Measurements from ENCODE around the gene P2RY10. TPM values are rescaled to one million over a fixed set of nuclear protein-coding genes. Genes with fewer than 3 reads are reported as not detected.

The P2RY10 gene
- total RNA-seq, 5 donors from 2014 or later (not counting 1 experiment from before 2014, with no cell fraction given), result 49.9 to 71.9 (median 67.4) TPM

DNA sequence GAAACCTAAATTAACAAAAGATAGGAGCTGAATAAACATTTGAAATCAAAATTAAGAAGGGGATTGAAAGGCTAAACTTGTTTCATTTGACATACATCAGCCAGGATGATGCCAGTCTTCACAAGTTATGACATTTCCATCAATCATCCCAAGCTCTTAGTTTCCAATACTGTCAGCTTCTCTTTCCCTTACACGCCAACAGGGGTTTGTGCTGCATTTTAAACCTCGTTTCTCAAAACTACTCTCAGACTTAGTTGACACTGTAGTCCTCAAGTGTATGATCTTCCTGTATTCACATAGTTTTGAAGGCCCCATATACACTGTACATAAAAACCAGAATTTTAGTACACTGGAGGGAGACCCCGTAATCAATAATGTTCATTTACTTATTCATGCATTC, 840 bp upstream of the P2RY10 start:
- Histone ChIP-seq H3K27ac (ENCODE audit: low read length) (peak overlapping the region; percentile 88), H3K4me1 (ENCODE audit: control insufficient read depth in 1 of 2, extremely low read depth in 1 of 2, insufficient read depth in 2 of 2, low read length in 2 of 2) (peaks cover 3 to 15% of the 10 kb centered on the region in 2 experiments), H3K36me3 (ENCODE audit: control insufficient read depth in 2 of 2, extremely low read depth in 1 of 2, insufficient read depth in 1 of 2, low read length in 1 of 2) (no peaks in the 10 kb centered on the region), H3K27me3 (replicated peaks in 1 of 2; ENCODE audit: control insufficient read depth in 2 of 2, extremely low read depth in 1 of 2, insufficient read depth in 2 of 2, low read length in 1 of 2) (no peaks in the 10 kb centered on the region), H3K9me3 (no peaks in the 10 kb centered on the region), H3K4me3 (ENCODE audit: control insufficient read depth in 1 of 2, extremely low read depth in 1 of 2, low read length in 1 of 2) (no peak overlapping the region)
- ATAC-seq (replicated peaks in 1 of 4), result no peak
- peak overlapping the region; percentile 92 to 99 for H3K27ac Mint-ChIP-seq
- no peaks in the 10 kb centered on the region for H3K9me3 Mint-ChIP-seq
- no peak for DNase-seq
- H3K36me3 Mint-ChIP-seq, result peaks cover 25% of the 10 kb centered on the region
- H3K27me3 Mint-ChIP-seq, result peaks cover 0 to 12% of the 10 kb centered on the region in 2 donors
- ChIA-PET POLR2A (interaction anchor here in 1 of 2 donors (0.9 kb wide), 2 partner anchors 164 to 423 kb away, joined by 3 to 5 read pairs; no protein-coding TSS in a partner anchor), CTCF (interaction anchor here in 1 of 2 donors (0.9 kb wide), 1 partner anchor 227 kb away, joined by 3 read pairs; no protein-coding TSS in a partner anchor)
- 60% methylated on average over 1 of the region's 3 CpGs for WGBS (ENCODE audit: insufficient coverage)
- peak overlapping the region; percentile 39 to 95 (median 78) for H3K4me3 Mint-ChIP-seq
- H3K4me1 Mint-ChIP-seq, result peaks cover 40 to 44% (median 42%) of the 10 kb centered on the region in 3 donors

DNA sequence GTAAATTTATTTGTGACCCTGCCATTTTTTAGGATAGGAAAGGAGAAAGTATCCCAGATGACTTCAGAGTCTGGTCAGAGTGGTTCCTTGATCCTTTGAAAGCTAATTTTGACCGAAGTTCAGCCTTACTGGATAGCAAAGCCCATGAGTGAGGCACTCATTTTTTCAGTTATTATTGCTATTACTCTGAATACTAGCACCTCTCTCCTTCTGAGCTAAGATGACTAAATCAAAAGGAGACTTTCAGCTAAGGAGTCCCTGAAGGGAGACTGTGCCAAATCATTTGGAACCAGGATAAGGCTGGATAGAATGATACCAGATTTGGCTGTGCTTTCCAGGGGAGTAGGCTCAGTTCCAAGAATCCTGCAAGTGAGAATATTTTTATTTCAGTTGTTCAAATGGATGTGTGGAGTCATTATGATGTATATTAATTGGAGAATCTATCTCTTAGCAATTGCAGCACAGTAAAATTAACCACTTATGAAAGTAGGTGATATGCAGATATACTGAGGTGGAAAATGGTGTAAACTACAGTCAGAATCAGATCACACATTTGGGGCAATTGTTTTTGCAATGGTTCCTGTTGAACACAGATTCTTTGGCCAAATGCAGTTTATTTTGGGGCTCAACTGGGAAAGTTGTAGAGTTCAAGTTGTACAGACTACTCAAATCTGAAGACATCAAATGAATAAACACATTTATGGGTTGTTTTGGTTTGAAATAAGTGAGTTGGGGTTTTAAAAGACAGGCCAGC, 1.2 kb downstream of the P2RY10 start:
- Mint-ChIP-seq H3K27ac (peak overlapping the region; percentile 92 to 99), H3K4me3 (peak overlapping the region; percentile 78 to 99 (median 95)), H3K4me1 (peaks cover 54 to 59% (median 59%) of the 10 kb centered on the region in 3 donors), H3K9me3 (no peaks in the 10 kb centered on the region), H3K36me3 (peaks cover 34% of the 10 kb centered on the region), H3K27me3 (peaks cover 0 to 6% of the 10 kb centered on the region in 2 donors)
- WGBS (ENCODE audit: insufficient coverage), result no CpG with 5 or more reads among the region's 1 CpG
- no peaks in the 10 kb centered on the region for H3K9me3 ChIP-seq
- no peaks in the 10 kb centered on the region for H3K27me3 ChIP-seq (replicated peaks in 1 of 2; ENCODE audit: control insufficient read depth in 2 of 2, extremely low read depth in 1 of 2, insufficient read depth in 2 of 2, low read length in 1 of 2)
- peak overlapping the region; percentile 88 for H3K27ac ChIP-seq (ENCODE audit: low read length)
- DNase-seq (no peak), ATAC-seq (replicated peaks in 1 of 4) (no peak)
- no peaks in the 10 kb centered on the region for H3K36me3 ChIP-seq (ENCODE audit: control insufficient read depth in 2 of 2, extremely low read depth in 1 of 2, insufficient read depth in 1 of 2, low read length in 1 of 2)
- ChIA-PET CTCF (no interaction called here), POLR2A (interaction anchor here (0.6 to 1.6 kb wide), 7 partner anchors 12 to 224 kb away, joined by 3 to 7 read pairs (median 4); no protein-coding TSS in a partner anchor)
- H3K4me3 ChIP-seq (ENCODE audit: control insufficient read depth in 1 of 2, extremely low read depth in 1 of 2, low read length in 1 of 2), result peak overlapping the region; percentile 69 to 74
- peaks cover 3 to 21% of the 10 kb centered on the region in 2 experiments for H3K4me1 ChIP-seq (ENCODE audit: control insufficient read depth in 1 of 2, extremely low read depth in 1 of 2, insufficient read depth in 2 of 2, low read length in 2 of 2)

DNA sequence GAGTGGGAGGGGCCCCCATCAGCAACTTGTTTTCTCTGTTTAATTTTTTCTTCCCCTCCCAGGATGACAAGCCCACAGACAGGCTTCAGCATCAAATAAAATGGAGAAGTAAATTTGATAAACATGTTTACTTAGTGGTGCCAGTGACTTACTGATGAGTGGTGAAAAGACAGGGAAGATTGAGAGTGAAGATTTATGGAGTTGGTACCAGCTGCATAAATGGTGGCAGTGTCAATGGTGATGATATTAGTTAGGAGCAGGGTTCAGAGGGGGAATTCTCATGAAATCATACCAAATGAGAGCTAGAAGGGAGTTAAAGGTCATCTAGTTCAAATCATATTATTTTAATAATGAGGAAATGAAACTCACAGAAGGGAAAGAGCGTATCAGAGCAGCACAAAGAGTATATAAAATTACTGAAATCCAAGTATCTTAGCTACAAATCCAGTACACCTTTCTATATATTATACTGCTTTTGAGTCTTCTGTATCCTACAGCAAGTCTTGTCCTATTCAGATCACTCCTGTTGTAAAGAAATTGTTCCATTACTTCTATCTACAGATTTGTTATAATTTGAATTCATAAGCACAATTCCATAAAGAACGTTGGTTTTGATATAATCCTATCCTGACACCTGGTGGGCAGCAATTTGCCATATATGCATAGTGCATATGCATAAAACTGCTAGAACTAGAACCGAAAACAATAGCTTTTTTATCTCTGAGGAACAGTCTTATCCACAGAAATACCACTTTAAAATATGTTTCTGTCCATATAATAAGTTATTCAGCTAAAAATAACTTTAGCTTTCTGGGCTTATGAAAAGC, 5.0 kb downstream of the P2RY10 start:
- H3K27me3 ChIP-seq (replicated peaks in 1 of 2; ENCODE audit: control insufficient read depth in 2 of 2, extremely low read depth in 1 of 2, insufficient read depth in 2 of 2, low read length in 1 of 2), result no peaks in the 10 kb centered on the region
- H3K27ac Mint-ChIP-seq, result peak overlapping the region; percentile 88 to 91
- H3K27ac ChIP-seq (ENCODE audit: low read length), result peak overlapping the region; percentile 34
- H3K4me1 Mint-ChIP-seq, result peaks cover 56 to 63% (median 58%) of the 10 kb centered on the region in 3 donors
- WGBS (ENCODE audit: insufficient coverage), result no CpG with 5 or more reads among the region's 3 CpGs
- DNase-seq (no peak), ATAC-seq (replicated peaks in 1 of 4) (no peak)
- H3K4me3 ChIP-seq (ENCODE audit: control insufficient read depth in 1 of 2, extremely low read depth in 1 of 2, low read length in 1 of 2), result no peak overlapping the region
- peaks cover 64% of the 10 kb centered on the region for H3K36me3 Mint-ChIP-seq
- no peaks in the 10 kb centered on the region for H3K27me3 Mint-ChIP-seq
- CTCF ChIA-PET, result no interaction called here
- H3K4me3 Mint-ChIP-seq, result peak overlapping the region; percentile 78 to 99 (median 95)
- H3K9me3 ChIP-seq, result no peaks in the 10 kb centered on the region
- POLR2A ChIA-PET, result interaction anchor here (0.5 to 1.2 kb wide), 6 partner anchors 8 to 829 kb away, joined by 3 to 7 read pairs (median 3); partner anchors contain the start of gene TAF9B (in 1 of the 2)
- H3K4me1 ChIP-seq (ENCODE audit: control insufficient read depth in 1 of 2, extremely low read depth in 1 of 2, insufficient read depth in 2 of 2, low read length in 2 of 2), result peaks cover 3 to 18% of the 10 kb centered on the region in 2 experiments
- H3K36me3 ChIP-seq (ENCODE audit: control insufficient read depth in 2 of 2, extremely low read depth in 1 of 2, insufficient read depth in 1 of 2, low read length in 1 of 2), result peaks cover 0 to 21% of the 10 kb centered on the region in 2 donors
- H3K9me3 Mint-ChIP-seq, result no peaks in the 10 kb centered on the region

DNA sequence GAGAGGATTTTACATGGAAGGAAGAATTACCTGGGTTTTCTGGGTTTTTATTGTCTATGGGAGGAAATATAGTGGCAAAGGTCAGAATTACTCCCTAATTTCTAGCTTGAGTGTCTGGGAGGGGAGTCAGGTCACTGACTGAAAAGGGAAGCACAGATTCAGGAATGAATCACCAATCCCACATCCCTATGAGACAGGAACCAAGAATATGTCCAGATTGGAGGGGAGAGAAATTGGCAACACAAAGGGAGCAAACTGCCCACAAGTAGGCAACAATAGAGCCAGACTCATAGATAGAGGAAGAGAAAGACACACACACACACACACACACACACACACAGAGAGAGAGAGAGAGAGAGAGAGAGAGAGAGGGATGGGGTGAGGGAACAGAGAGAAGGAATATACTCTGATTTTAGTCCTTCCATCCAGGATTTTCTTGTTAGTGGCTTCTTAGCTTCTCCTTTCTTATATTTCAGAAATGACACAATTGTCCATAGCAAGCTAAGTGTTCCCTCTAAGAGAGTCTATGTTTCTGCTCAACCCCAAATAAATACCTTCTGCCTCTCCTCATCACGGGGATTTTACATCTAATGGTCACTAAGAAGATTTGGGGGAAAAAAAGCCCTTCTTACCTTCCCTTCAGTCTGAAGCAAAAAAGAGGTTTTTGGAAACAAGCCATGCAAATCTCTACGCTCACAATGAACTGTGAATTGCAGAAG, 12.0 kb downstream of the P2RY10 start:
- H3K36me3 ChIP-seq (ENCODE audit: control insufficient read depth in 2 of 2, extremely low read depth in 1 of 2, insufficient read depth in 1 of 2, low read length in 1 of 2), result peaks cover 0 to 37% of the 10 kb centered on the region in 2 donors
- peaks cover 0 to 2% (median 0%) of the 10 kb centered on the region in 3 donors for H3K9me3 Mint-ChIP-seq
- no CpG with 5 or more reads among the region's 2 CpGs for WGBS (ENCODE audit: insufficient coverage)
- peak overlapping the region; percentile 81 to 83 for H3K27ac Mint-ChIP-seq
- no peaks in the 10 kb centered on the region for H3K27me3 ChIP-seq (replicated peaks in 1 of 2; ENCODE audit: control insufficient read depth in 2 of 2, extremely low read depth in 1 of 2, insufficient read depth in 2 of 2, low read length in 1 of 2)
- POLR2A ChIA-PET, result interaction anchor here in 1 of 2 donors (1.1 to 2.5 kb wide), 2 partner anchors 12 to 16 kb away, joined by 6 to 9 read pairs; partner anchors contain the start of gene P2RY10
- peak overlapping the region; percentile 57 for H3K27ac ChIP-seq (ENCODE audit: low read length)
- CTCF ChIA-PET, result interaction anchor here in 1 of 2 donors (0.6 kb wide), 2 partner anchors 168 to 364 kb away, joined by 3 read pairs; no protein-coding TSS in a partner anchor
- DNase-seq (no peak), ATAC-seq (replicated peaks in 1 of 4) (no peak)
- H3K4me1 ChIP-seq (ENCODE audit: control insufficient read depth in 1 of 2, extremely low read depth in 1 of 2, insufficient read depth in 2 of 2, low read length in 2 of 2), result peaks cover 4 to 14% of the 10 kb centered on the region in 2 experiments
- no peaks in the 10 kb centered on the region for H3K9me3 ChIP-seq
- H3K4me1 Mint-ChIP-seq, result peaks cover 65 to 84% (median 79%) of the 10 kb centered on the region in 3 donors
- H3K4me3 ChIP-seq (ENCODE audit: control insufficient read depth in 1 of 2, extremely low read depth in 1 of 2, low read length in 1 of 2), result no peak overlapping the region
- H3K36me3 Mint-ChIP-seq, result peaks cover 75% of the 10 kb centered on the region
- peak overlapping the region; percentile 5 to 29 (median 24) for H3K4me3 Mint-ChIP-seq
- H3K27me3 Mint-ChIP-seq, result peaks cover 0 to 2% of the 10 kb centered on the region in 2 donors

DNA sequence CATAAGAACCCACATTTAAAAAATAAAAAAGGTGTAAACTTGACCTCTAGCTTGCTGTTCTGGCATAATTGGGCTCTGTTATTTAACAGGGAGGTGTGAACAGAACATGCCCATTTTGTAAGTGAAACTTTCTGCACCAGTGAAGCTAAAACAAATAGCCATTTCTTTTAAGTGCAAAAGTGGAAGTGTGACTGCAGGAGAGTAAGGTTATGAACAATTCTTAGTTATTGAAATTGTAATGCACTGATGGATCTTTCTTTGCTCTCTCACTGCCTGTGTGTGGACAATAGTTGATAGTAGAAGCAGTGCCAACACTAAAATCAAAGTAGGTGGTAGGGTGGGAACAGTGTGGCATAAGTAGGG, 12.6 kb downstream of the P2RY10 start:
- ChIA-PET CTCF (interaction anchor here in 1 of 2 donors (0.6 kb wide), 2 partner anchors 168 to 364 kb away, joined by 3 read pairs; no protein-coding TSS in a partner anchor), POLR2A (interaction anchor here (0.7 to 2.5 kb wide), 5 partner anchors 8 to 93 kb away, joined by 3 to 9 read pairs (median 6); partner anchors contain the start of gene P2RY10 (in 1 of the 2))
- peak overlapping the region; percentile 57 for H3K27ac ChIP-seq (ENCODE audit: low read length)
- H3K4me3 Mint-ChIP-seq, result peak overlapping the region; percentile 5 to 29 (median 24)
- H3K36me3 Mint-ChIP-seq, result peaks cover 72% of the 10 kb centered on the region
- no peaks in the 10 kb centered on the region for H3K9me3 ChIP-seq
- H3K4me1 Mint-ChIP-seq, result peaks cover 63 to 81% (median 77%) of the 10 kb centered on the region in 3 donors
- ATAC-seq (replicated peaks in 1 of 4) (no peak), DNase-seq (no peak)
- peaks cover 0 to 31% of the 10 kb centered on the region in 2 donors for H3K36me3 ChIP-seq (ENCODE audit: control insufficient read depth in 2 of 2, extremely low read depth in 1 of 2, insufficient read depth in 1 of 2, low read length in 1 of 2)
- H3K9me3 Mint-ChIP-seq, result peaks cover 0 to 4% (median 0%) of the 10 kb centered on the region in 3 donors
- H3K4me3 ChIP-seq (ENCODE audit: control insufficient read depth in 1 of 2, extremely low read depth in 1 of 2, low read length in 1 of 2), result no peak overlapping the region
- H3K27me3 Mint-ChIP-seq, result peaks cover 0 to 3% of the 10 kb centered on the region in 2 donors
- peaks cover 4 to 14% of the 10 kb centered on the region in 2 experiments for H3K4me1 ChIP-seq (ENCODE audit: control insufficient read depth in 1 of 2, extremely low read depth in 1 of 2, insufficient read depth in 2 of 2, low read length in 2 of 2)
- H3K27me3 ChIP-seq (replicated peaks in 1 of 2; ENCODE audit: control insufficient read depth in 2 of 2, extremely low read depth in 1 of 2, insufficient read depth in 2 of 2, low read length in 1 of 2), result no peaks in the 10 kb centered on the region
- peak overlapping the region; percentile 81 to 83 for H3K27ac Mint-ChIP-seq

All from T-cell (primary cell).